Nephron (organoid): ENCODE results near the gene MED9.

ENCODE experiments used
- H3K27ac Mint-ChIP-seq, 3 experiments: 2 replicates each; pipeline ENCODE4 v1.8.0; 2020; ENCODE audit warnings: mixed read lengths in 3 of 3, mild to moderate bottlenecking in 2 of 3, moderate library complexity in 1 of 3
- H3K27me3 Mint-ChIP-seq: 2 replicates; pipeline ENCODE4 v1.8.0; 2021; ENCODE audit warnings: low read depth, mild to moderate bottlenecking, moderate library complexity, mixed read lengths
- H3K36me3 Mint-ChIP-seq: 2 replicates; pipeline ENCODE4 v1.8.0; 2020; ENCODE audit warnings: low read depth, mixed read lengths
- H3K4me1 Mint-ChIP-seq: 2 replicates; pipeline ENCODE4 v1.8.0; 2020; ENCODE audit warnings: mixed read lengths
- H3K4me3 Mint-ChIP-seq, 3 experiments: 2 replicates each; pipeline ENCODE4 v1.8.0; 2020; ENCODE audit warnings: mild to moderate bottlenecking in 3 of 3, mixed read lengths in 3 of 3, moderate library complexity in 2 of 3
- H3K9me3 Mint-ChIP-seq: 2 replicates; pipeline ENCODE4 v1.8.0; 2020; ENCODE audit warnings: mixed read lengths
- TF ChIP-seq, protein P1 (sequence below), 3 experiments: fragments of 200-600 bp; sonication (generic); IDR thresholded peaks; one replicate each; pipeline ENCODE4 v1.5.0; 2021; ENCODE audit warnings: antibody characterized with exemption in 3 of 3; ENCODE audit not compliant: unreplicated experiment in 3 of 3

Gene MED9

DNA sequence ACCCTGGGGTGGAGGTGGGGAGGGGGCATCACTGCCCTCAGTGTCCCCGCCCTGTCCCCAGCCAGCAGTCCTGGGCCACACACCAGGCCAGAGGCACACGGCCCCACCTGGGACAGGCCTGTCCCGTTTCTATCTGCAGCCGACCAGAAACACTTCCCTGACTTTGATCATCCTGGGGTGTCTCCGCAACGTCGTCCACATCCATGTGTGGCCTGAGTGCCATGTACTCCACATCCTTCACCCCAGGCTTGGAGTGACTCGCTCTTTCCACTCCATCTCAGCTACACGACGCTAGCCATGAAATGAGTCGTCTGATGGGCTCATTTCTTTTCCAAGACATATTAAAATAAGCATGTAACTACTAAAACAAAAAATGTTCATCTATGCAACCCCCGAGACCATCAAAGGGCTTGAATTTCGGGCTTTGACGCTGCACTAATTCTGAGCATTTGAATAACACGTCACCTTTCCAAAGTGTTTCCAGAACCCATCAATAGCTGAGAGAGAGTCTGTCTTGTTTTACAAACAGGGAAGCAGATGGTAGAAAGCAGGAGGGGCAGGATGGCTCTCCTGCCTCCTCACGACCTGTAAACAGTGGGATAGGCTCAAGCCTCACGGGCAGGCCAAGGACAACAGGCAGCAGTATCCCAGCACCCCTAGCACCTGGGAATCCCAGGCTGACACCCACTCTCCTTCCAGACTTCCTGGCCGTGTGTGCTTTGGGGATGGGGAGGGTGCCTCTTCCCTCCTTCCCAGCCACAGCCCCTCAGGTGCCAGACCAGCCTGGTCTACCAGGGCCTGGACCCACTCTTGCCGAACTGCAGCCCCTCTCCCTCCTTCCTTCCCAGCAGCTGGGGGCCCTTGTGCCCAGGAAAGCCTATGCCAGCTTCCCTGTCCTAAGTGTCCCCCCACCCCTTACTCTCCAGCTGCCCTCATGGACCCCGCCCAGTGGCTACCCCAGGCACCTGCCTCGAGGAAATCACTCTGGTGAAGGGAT is 39.4 kb downstream of the MED9 start:
- H3K9me3 Mint-ChIP-seq, result no peaks in the 10 kb centered on the region
- TF ChIP-seq, protein P1, sequence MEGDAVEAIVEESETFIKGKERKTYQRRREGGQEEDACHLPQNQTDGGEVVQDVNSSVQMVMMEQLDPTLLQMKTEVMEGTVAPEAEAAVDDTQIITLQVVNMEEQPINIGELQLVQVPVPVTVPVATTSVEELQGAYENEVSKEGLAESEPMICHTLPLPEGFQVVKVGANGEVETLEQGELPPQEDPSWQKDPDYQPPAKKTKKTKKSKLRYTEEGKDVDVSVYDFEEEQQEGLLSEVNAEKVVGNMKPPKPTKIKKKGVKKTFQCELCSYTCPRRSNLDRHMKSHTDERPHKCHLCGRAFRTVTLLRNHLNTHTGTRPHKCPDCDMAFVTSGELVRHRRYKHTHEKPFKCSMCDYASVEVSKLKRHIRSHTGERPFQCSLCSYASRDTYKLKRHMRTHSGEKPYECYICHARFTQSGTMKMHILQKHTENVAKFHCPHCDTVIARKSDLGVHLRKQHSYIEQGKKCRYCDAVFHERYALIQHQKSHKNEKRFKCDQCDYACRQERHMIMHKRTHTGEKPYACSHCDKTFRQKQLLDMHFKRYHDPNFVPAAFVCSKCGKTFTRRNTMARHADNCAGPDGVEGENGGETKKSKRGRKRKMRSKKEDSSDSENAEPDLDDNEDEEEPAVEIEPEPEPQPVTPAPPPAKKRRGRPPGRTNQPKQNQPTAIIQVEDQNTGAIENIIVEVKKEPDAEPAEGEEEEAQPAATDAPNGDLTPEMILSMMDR (IDR thresholded peaks at IDR 0.05; ENCODE audit: unreplicated experiment in 3 of 3), result no peak
- peaks cover 27% of the 10 kb centered on the region for H3K4me1 Mint-ChIP-seq
- no peak overlapping the region for H3K4me3 Mint-ChIP-seq
- H3K27me3 Mint-ChIP-seq, result peaks cover 5% of the 10 kb centered on the region
- H3K36me3 Mint-ChIP-seq, result no peaks in the 10 kb centered on the region
- peak overlapping the region; percentile 9 to 39 (median 11) for H3K27ac Mint-ChIP-seq

- no peak overlapping the region for H3K27ac Mint-ChIP-seq
- no peaks in the 10 kb centered on the region for H3K36me3 Mint-ChIP-seq
- TF ChIP-seq, protein P1 (IDR thresholded peaks at IDR 0.05; ENCODE audit: unreplicated experiment in 3 of 3), result no peak
- peaks cover 26% of the 10 kb centered on the region for H3K4me1 Mint-ChIP-seq
- H3K4me3 Mint-ChIP-seq, result no peak overlapping the region
- H3K9me3 Mint-ChIP-seq, result no peaks in the 10 kb centered on the region
- H3K27me3 Mint-ChIP-seq, result peaks cover 5% of the 10 kb centered on the region
Observed at GRCh38 chr17:17516941-17517720, 40.3 kb downstream of the MED9 start.

GRCh38 chr17:17518014-17518413 is 41.2 kb downstream of the MED9 start:
- peaks cover 5% of the 10 kb centered on the region for H3K27me3 Mint-ChIP-seq
- H3K4me3 Mint-ChIP-seq, result no peak overlapping the region
- H3K27ac Mint-ChIP-seq, result no peak overlapping the region
- H3K4me1 Mint-ChIP-seq, result peaks cover 34% of the 10 kb centered on the region
- TF ChIP-seq, protein P1 (IDR thresholded peaks at IDR 0.05; ENCODE audit: unreplicated experiment in 3 of 3), result no peak
- H3K36me3 Mint-ChIP-seq, result no peaks in the 10 kb centered on the region
- H3K9me3 Mint-ChIP-seq, result no peaks in the 10 kb centered on the region

DNA sequence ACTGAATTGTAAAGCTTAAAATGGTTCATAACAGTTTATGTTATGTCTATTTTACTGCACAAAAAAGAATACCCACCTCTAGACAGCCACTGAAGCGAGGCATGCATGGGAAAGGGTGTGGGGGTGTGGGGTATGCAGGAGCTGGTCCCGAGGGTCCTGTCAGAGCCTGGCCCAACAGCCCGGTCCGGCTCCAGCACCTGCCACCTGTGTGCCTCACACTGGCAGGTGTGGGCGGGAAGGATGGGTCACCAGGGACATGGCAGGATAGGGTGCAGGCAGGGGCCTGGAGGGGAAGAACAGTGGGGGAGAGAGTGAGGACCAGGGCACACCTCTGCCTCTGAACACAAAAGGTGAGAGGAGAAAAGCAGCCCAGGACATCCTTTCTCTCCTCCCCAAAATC is 42.2 kb downstream of the MED9 start:
- Mint-ChIP-seq H3K36me3 (no peaks in the 10 kb centered on the region), H3K27me3 (peaks cover 4% of the 10 kb centered on the region), H3K27ac (no peak overlapping the region), H3K4me3 (no peak overlapping the region), H3K4me1 (peaks cover 39% of the 10 kb centered on the region), H3K9me3 (no peaks in the 10 kb centered on the region)
- TF ChIP-seq, protein P1 (IDR thresholded peaks at IDR 0.05; ENCODE audit: unreplicated experiment in 3 of 3), result no peak

DNA sequence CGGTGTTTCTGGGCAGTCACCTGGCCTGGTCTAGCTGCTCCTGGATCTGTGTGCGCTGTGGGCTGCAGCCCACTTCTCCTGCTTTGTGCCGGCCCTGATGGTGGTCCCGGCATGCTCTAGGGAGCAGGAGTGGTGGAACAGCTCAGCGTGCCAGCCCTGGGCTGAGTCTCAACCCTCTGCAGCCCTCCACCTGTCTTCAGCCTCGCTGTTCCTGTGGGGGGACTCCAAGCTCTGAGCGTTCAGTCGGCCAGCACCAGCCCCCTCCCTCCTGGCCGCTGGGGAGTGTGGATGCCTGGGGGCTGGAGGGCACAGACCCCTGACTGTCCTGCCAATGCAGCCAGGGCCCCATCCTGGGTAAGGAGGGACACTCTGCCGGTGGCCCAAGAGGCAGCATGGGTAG is 43.1 kb downstream of the MED9 start:
- TF ChIP-seq, protein P1 (IDR thresholded peaks at IDR 0.05; ENCODE audit: unreplicated experiment in 3 of 3), result no peak
- no peaks in the 10 kb centered on the region for H3K9me3 Mint-ChIP-seq

More for the DNA sequence above, 43.1 kb downstream of the MED9 start:
- H3K4me1 Mint-ChIP-seq, result peaks cover 37% of the 10 kb centered on the region
- no peak overlapping the region for H3K4me3 Mint-ChIP-seq
- H3K36me3 Mint-ChIP-seq, result no peaks in the 10 kb centered on the region
- no peaks in the 10 kb centered on the region for H3K27me3 Mint-ChIP-seq
- H3K27ac Mint-ChIP-seq, result no peak overlapping the region
